BE2C (cell line): ENCODE results near the gene PRDM12.

Experiments used
- DNase-seq: peaks from one replicate; pipeline ENCODE4 v3.0.0-alpha.2; 2020
- H3K27me3 ChIP-seq: fragments of 250-450 bp; sonication (Bioruptor Pico); 2 replicates; pipeline ENCODE4 v1.5.1; 2020; ENCODE audit warnings: mild to moderate bottlenecking
- H3K36me3 ChIP-seq: fragments of 250-450 bp; sonication (Bioruptor Pico); 2 replicates; pipeline ENCODE4 v1.5.1; 2020; ENCODE audit warnings: mild to moderate bottlenecking
- H3K4me1 ChIP-seq: fragments of 250-450 bp; sonication (Bioruptor Pico); 2 replicates; pipeline ENCODE4 v1.5.1; 2020
- H3K4me3 ChIP-seq: 2 replicates; pipeline ENCODE4 v1.5.1; 2011; ENCODE audit warnings: low read depth, low read length
- H3K9me3 ChIP-seq: fragments of 250-450 bp; sonication (Bioruptor Pico); 2 replicates; pipeline ENCODE4 v1.5.1; 2020
- TF ChIP-seq, protein P1 (sequence below): IDR thresholded peaks from 2 replicates; pipeline ENCODE4 v1.5.1; 2012; ENCODE audit warnings: mild to moderate bottlenecking, low read depth, low read length

Gene PRDM12

DNA sequence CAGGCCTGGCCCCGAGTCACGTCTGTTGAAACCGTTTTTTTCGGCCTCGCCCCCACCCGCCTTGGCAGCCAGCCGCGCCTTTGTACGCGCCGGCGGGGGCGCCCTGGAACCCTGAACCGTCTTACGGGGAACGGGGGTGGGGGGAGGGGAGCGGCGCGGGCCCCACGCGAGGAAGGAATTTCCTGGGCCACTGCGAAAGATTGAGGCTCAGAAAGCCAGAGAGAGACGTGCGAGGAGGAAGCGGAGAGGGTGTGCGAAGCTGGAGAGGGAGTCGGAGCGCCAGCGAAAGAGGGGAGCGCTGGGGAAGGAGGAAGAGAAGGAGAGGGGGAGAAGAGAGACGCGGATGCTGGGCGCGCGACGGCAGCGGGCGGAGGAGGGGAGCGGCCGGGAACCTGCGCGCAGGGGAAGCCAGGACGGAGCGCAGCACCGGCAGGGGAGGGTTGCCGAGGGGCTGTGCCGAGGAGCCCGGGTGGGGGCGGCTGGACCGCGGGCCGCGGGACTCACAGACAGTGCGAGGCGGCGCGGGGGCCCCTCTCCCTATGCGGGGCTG, 4.6 kb upstream of the PRDM12 start:
- DNase-seq = no peak
- Histone ChIP-seq H3K27me3 (peaks cover 74% of the 10 kb centered on the region), H3K36me3 (no peaks in the 10 kb centered on the region), H3K4me1 (no peaks in the 10 kb centered on the region), H3K9me3 (no peaks in the 10 kb centered on the region), H3K4me3 (no peak overlapping the region)
- TF ChIP-seq, protein P1, sequence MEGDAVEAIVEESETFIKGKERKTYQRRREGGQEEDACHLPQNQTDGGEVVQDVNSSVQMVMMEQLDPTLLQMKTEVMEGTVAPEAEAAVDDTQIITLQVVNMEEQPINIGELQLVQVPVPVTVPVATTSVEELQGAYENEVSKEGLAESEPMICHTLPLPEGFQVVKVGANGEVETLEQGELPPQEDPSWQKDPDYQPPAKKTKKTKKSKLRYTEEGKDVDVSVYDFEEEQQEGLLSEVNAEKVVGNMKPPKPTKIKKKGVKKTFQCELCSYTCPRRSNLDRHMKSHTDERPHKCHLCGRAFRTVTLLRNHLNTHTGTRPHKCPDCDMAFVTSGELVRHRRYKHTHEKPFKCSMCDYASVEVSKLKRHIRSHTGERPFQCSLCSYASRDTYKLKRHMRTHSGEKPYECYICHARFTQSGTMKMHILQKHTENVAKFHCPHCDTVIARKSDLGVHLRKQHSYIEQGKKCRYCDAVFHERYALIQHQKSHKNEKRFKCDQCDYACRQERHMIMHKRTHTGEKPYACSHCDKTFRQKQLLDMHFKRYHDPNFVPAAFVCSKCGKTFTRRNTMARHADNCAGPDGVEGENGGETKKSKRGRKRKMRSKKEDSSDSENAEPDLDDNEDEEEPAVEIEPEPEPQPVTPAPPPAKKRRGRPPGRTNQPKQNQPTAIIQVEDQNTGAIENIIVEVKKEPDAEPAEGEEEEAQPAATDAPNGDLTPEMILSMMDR = no peak

DNA sequence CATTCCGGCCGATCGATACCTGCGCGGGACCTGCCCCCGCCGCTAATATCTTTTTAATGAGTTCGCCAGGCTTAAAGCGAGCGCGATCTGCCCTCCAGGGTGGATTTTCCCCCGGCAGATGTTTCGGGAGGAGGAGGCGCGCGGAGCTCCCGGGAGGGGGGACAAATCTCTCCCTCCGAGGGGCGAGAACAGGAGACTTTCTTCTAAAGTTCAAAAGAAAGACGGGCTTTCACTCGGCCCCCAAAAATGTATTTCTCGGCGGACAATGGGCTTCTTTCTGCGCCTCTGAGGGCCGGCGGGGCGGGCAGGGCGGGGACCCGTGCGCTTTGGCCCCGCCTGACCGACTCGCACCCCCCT, 4.1 kb upstream of the PRDM12 start:
- H3K9me3 ChIP-seq = no peaks in the 10 kb centered on the region
- H3K27me3 ChIP-seq = peaks cover 78% of the 10 kb centered on the region
- TF ChIP-seq, protein P1 = no peak
- no peak overlapping the region for H3K4me3 ChIP-seq
- no peaks in the 10 kb centered on the region for H3K36me3 ChIP-seq
- no peaks in the 10 kb centered on the region for H3K4me1 ChIP-seq
- no peak for DNase-seq

DNA sequence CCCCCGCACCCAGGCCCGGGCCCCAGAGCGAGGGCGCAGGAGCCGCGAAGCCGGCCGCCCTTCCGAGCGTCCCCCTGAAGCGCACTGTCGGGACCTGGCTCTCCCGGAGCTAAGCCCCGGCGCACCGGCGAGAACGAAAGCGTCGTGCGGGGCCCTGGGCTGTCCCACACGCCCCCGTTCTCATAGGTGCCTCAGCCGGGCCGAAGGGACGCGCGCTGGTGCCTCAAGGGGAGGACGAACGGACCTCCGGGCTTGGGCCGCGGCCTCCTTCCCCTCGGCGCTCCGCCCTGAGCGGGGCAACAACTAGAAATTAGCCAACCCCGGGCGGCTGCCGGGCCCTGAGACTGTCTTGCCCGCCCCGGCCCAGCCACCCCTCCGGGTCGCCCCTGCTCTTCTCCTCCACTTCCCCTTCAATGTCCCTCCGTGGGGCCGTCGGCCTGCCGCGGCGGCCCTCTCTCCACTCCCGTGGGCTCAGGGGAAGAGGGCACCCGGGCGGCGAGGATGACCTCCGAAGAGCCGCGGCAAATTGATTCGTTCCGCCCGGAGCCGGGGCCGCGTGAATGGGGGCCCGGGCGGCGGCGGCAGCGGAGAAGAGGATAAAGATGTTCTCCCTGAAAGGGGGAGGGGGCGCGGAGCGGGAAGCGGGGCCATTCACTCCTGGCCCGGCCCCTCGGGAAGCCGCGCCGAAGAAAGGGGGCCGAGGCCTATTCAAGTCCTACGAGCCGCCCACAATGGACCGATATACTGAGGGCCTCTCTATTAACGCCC, 3.5 kb upstream of the PRDM12 start:
- TF ChIP-seq, protein P1 = no peak
- Histone ChIP-seq H3K27me3 (peaks cover 84% of the 10 kb centered on the region), H3K9me3 (no peaks in the 10 kb centered on the region), H3K36me3 (no peaks in the 10 kb centered on the region), H3K4me1 (no peaks in the 10 kb centered on the region), H3K4me3 (0 out of 2 replicates have a peak overlapping the region, but pooled peaks have one; percentile 8)
- no peak for DNase-seq

DNA sequence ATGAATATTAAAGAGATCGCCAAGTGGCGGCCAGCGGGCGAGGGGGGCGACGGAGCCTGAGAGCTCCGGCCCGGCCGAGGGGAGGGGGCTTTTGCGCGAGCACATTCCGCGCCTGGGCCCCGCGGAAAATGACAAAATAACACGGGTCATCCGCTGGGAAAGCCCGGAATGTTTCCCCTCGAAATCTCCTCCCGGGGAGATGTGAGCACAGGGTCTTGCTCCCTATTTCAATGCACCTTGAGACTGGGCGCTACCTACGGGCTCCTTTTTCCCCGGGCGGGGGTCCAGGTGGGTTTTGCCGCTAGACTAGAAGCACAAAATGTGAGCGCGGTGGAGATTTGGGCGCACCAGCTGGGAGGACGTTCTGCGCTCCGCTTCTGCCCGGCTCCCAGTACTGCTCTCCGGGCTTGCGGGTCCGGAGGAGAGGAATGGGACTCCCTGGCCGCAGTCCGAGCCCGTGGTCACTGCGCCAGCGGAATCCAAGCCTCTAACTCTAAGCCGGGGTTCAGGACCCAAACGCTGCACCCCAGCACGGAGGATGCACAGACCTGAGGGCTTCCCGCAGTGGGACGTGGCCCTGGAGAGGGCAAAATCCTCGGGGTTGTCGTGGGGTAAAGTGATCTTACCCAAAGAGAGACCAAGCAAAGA, 2.8 kb upstream of the PRDM12 start:
- Histone ChIP-seq H3K4me3 (no peak overlapping the region), H3K4me1 (no peaks in the 10 kb centered on the region), H3K36me3 (no peaks in the 10 kb centered on the region), H3K9me3 (no peaks in the 10 kb centered on the region), H3K27me3 (peaks cover 91% of the 10 kb centered on the region)
- DNase-seq = no peak
- TF ChIP-seq, protein P1 = no peak

DNA sequence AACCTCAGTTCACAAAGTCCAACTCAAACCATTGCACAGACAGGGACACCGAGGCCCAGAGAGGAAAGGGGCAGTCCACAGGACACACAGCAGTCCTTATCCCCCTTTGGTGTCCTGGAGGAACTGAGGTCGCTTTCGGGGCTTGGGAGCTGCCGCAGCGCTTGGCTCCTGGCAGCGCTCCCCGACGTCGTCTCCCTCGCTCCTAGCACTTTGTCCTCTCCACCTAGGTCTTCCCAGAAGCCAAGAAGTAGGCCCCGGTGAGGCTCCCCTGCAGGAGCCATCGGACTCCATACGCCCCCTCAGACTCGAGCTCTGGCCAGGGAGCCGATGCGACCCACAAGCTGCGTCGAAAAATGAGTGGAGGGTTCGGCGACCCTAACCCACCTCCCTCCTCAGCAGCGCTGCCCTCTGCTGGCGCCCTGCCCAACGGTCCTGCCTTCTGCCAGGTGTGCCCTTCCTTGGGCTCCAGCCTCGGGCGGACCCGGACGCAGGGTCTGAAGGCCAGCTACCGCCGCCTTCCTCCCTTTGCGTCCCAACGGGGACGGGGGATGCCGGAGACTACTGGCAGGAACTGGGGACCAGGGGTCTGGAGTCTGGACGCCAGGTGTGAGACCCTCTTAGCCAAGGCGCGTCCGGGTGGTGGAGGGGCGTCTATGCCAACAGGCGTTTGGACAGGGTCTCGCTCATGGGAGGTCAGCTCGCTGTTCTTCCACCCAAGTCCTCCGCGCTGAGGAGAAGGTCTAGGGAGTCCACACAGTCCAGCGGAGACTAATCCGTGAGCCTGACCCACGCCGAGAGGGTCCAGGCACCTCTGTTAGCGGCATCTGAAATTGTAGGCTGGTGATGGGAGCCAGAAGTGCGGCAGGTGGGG, 2.1 kb upstream of the PRDM12 start:
- Histone ChIP-seq H3K4me3 (no peak overlapping the region), H3K27me3 (peaks cover 96% of the 10 kb centered on the region), H3K9me3 (no peaks in the 10 kb centered on the region), H3K36me3 (no peaks in the 10 kb centered on the region), H3K4me1 (no peaks in the 10 kb centered on the region)
- TF ChIP-seq, protein P1 = no peak
- no peak for DNase-seq
